GM13977 (cell line): ENCODE data around the gene SLC4A7.

ENCODE experiments used
- DNase-seq: peaks from one replicate; pipeline ENCODE4 v3.0.0; 2012; ENCODE audit warnings: low spot score
- CTCF ChIP-seq: IDR thresholded peaks from 2 replicates; pipeline ENCODE4 v1.5.1; 2012; ENCODE audit warnings: mild to moderate bottlenecking, control low read depth; ENCODE audit not compliant: insufficient read depth; ENCODE audit errors: extremely low read depth, missing control alignments
- in situ Hi-C: fragments of 300-500 bp; cut with MboI; formaldehyde crosslinking; loops from one replicate; pipeline ENCODE4 v1.12.0; 2022; ENCODE audit warnings: low sequenced_read_pairs, low pct_unique_long_range_greater_than_20kb, mixed read lengths, inconsistent platforms; ENCODE audit not compliant: unreplicated experiment

Gene SLC4A7

GRCh38 chr3:27391796-27392195 is 92.4 kb downstream of the SLC4A7 start:
- DNase-seq: no peak
- in situ Hi-C loops: no loop called here
- no peak for TF ChIP-seq CTCF

- no peak for DNase-seq
- no peak for TF ChIP-seq CTCF
- in situ Hi-C loops: no loop called here
These were observed 96.6 kb downstream of the SLC4A7 start for GRCh38 chr3:27387625-27388024.

GRCh38 chr3:27385504-27385903 is 98.7 kb downstream of the SLC4A7 start:
- no peak for TF ChIP-seq CTCF
- no peak for DNase-seq
- in situ Hi-C loops: no loop called here

- in situ Hi-C loops: no loop called here
- TF ChIP-seq CTCF: no peak
- no peak for DNase-seq
These were observed 100.0 kb downstream of the SLC4A7 start for GRCh38 chr3:27384191-27384590.

- in situ Hi-C loops: no loop called here
- no peak for TF ChIP-seq CTCF
These were observed 103.5 kb downstream of the SLC4A7 start for GRCh38 chr3:27380433-27381357.

GRCh38 chr3:27378331-27378730 is 105.9 kb downstream of the SLC4A7 start:
- in situ Hi-C loops: no loop called here
- no peak for TF ChIP-seq CTCF
- no peak for DNase-seq

More at GRCh38 chr3:27380433-27381357, 103.5 kb downstream of the SLC4A7 start:
- DNase-seq: no peak
